Tibial nerve (tissue), 4 donors: ENCODE measurements around the gene ARID3C.

Experiments
- CTCF ChIP-seq, 5 experiments: fragments of 200-600 bp in 3 of 5; fragments of 450-650 bp in 2 of 5; sonication (generic) in 3 of 5; IDR thresholded peaks; one replicate each; pipeline ENCODE4 v1.5.1; 2016 to 2019; ENCODE audit warnings: antibody characterized with exemption in 5 of 5, mild to moderate bottlenecking in 3 of 5, moderate library complexity in 2 of 5
- EP300 ChIP-seq, 2 donors: sonication (generic); formaldehyde crosslinking; IDR thresholded peaks; one replicate each; pipeline ENCODE4 v1.6.1; 2017; ENCODE audit warnings: antibody characterized with exemption in 2 of 2, mild to moderate bottlenecking in 1 of 2
- POLR2A ChIP-seq, 2 donors: fragments of 450-650 bp; IDR thresholded peaks; one replicate each; pipeline ENCODE4 v1.6.1; 2017; ENCODE audit warnings: antibody characterized with exemption in 2 of 2, mild to moderate bottlenecking in 2 of 2, moderate library complexity in 2 of 2

- no peak for TF ChIP-seq POLR2A (IDR thresholded peaks at IDR 0.05)
- TF ChIP-seq CTCF (IDR thresholded peaks at IDR 0.05) = no peak
- no peak for TF ChIP-seq EP300 (IDR thresholded peaks at IDR 0.05)
Measured at GRCh38 chr9:34638138-34638445, 9.2 kb upstream of the ARID3C start.
